GM23338 (cell line): ENCODE data around the gene H1-8.

Experiments
- EZH2 ChIP-seq: fragments of 200-600 bp; sonication (generic); IDR thresholded peaks from one replicate; pipeline ENCODE4 v1.8.0; 2017; ENCODE audit warnings: antibody characterized with exemption, mild to moderate bottlenecking, low read depth; ENCODE audit not compliant: unreplicated experiment
- EZH2phosphoT487 ChIP-seq: fragments of 200-600 bp; sonication (generic); IDR thresholded peaks from one replicate; pipeline ENCODE4 v1.8.1; 2018; ENCODE audit warnings: antibody characterized with exemption; ENCODE audit not compliant: unreplicated experiment
- POLR2AphosphoS5 ChIP-seq: IDR thresholded peaks from 2 replicates; pipeline ENCODE4 v1.6.1; 2016; ENCODE audit warnings: antibody characterized with exemption, low read depth
- TF ChIP-seq, protein P1 (sequence below), 2 experiments: fragments of 200-600 bp in 1 of 2; sonication (generic) in 1 of 2; conservative IDR thresholded peaks; 2 replicates each; pipeline versions ENCODE4 v1.5.1 to v1.6.1; 2016 to 2017; ENCODE audit warnings: antibody characterized with exemption in 2 of 2, low read depth in 2 of 2, mild to moderate bottlenecking in 2 of 2, moderate library complexity in 1 of 2
- TF ChIP-seq, protein P2 (sequence below): IDR thresholded peaks from one replicate; pipeline ENCODE4 v1.6.1; 2018; ENCODE audit warnings: antibody characterized with exemption; ENCODE audit not compliant: unreplicated experiment
- TF ChIP-seq, protein P3 (sequence below): fragments of 250-450 bp; sonication (Bioruptor Pico); IDR thresholded peaks from 2 replicates; pipeline ENCODE4 v1.5.0; 2020; ENCODE audit warnings: mild to moderate bottlenecking, moderate library complexity

DNA sequence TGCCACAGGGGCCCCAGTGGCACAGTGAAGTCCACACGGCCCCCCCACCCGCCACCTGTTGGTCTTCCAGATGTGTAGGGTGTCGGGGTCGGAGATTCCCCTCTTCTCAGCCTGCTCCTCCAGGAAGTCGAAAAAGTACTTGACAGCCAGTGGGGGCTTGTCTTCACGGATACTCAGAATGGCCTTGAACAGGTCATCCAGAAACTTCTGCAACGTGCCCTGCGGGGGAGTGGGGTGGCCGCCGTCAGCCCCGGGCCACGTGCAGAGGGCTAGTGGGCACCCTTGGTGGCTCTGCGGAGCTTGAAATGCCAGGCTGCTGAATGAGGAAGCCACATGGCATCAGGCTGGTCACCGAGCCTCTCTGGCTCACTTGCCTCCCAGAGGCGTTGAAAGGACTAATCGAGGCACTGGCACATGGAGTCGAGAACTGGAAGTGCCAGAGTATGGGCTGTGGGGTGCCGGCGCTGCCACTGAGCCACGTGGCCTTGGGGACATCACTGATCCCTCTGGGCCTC lies 16.6 kb downstream of the H1-8 start:
- TF ChIP-seq, protein P1, sequence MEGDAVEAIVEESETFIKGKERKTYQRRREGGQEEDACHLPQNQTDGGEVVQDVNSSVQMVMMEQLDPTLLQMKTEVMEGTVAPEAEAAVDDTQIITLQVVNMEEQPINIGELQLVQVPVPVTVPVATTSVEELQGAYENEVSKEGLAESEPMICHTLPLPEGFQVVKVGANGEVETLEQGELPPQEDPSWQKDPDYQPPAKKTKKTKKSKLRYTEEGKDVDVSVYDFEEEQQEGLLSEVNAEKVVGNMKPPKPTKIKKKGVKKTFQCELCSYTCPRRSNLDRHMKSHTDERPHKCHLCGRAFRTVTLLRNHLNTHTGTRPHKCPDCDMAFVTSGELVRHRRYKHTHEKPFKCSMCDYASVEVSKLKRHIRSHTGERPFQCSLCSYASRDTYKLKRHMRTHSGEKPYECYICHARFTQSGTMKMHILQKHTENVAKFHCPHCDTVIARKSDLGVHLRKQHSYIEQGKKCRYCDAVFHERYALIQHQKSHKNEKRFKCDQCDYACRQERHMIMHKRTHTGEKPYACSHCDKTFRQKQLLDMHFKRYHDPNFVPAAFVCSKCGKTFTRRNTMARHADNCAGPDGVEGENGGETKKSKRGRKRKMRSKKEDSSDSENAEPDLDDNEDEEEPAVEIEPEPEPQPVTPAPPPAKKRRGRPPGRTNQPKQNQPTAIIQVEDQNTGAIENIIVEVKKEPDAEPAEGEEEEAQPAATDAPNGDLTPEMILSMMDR (conservative IDR thresholded peaks at IDR 0.05; ENCODE audit: low read depth in 2 of 2): no peak
- TF ChIP-seq EZH2: no peak
- TF ChIP-seq, protein P2, sequence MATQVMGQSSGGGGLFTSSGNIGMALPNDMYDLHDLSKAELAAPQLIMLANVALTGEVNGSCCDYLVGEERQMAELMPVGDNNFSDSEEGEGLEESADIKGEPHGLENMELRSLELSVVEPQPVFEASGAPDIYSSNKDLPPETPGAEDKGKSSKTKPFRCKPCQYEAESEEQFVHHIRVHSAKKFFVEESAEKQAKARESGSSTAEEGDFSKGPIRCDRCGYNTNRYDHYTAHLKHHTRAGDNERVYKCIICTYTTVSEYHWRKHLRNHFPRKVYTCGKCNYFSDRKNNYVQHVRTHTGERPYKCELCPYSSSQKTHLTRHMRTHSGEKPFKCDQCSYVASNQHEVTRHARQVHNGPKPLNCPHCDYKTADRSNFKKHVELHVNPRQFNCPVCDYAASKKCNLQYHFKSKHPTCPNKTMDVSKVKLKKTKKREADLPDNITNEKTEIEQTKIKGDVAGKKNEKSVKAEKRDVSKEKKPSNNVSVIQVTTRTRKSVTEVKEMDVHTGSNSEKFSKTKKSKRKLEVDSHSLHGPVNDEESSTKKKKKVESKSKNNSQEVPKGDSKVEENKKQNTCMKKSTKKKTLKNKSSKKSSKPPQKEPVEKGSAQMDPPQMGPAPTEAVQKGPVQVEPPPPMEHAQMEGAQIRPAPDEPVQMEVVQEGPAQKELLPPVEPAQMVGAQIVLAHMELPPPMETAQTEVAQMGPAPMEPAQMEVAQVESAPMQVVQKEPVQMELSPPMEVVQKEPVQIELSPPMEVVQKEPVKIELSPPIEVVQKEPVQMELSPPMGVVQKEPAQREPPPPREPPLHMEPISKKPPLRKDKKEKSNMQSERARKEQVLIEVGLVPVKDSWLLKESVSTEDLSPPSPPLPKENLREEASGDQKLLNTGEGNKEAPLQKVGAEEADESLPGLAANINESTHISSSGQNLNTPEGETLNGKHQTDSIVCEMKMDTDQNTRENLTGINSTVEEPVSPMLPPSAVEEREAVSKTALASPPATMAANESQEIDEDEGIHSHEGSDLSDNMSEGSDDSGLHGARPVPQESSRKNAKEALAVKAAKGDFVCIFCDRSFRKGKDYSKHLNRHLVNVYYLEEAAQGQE: no peak
- no peak for TF ChIP-seq POLR2AphosphoS5
- no peak for TF ChIP-seq EZH2phosphoT487
- TF ChIP-seq, protein P3, sequence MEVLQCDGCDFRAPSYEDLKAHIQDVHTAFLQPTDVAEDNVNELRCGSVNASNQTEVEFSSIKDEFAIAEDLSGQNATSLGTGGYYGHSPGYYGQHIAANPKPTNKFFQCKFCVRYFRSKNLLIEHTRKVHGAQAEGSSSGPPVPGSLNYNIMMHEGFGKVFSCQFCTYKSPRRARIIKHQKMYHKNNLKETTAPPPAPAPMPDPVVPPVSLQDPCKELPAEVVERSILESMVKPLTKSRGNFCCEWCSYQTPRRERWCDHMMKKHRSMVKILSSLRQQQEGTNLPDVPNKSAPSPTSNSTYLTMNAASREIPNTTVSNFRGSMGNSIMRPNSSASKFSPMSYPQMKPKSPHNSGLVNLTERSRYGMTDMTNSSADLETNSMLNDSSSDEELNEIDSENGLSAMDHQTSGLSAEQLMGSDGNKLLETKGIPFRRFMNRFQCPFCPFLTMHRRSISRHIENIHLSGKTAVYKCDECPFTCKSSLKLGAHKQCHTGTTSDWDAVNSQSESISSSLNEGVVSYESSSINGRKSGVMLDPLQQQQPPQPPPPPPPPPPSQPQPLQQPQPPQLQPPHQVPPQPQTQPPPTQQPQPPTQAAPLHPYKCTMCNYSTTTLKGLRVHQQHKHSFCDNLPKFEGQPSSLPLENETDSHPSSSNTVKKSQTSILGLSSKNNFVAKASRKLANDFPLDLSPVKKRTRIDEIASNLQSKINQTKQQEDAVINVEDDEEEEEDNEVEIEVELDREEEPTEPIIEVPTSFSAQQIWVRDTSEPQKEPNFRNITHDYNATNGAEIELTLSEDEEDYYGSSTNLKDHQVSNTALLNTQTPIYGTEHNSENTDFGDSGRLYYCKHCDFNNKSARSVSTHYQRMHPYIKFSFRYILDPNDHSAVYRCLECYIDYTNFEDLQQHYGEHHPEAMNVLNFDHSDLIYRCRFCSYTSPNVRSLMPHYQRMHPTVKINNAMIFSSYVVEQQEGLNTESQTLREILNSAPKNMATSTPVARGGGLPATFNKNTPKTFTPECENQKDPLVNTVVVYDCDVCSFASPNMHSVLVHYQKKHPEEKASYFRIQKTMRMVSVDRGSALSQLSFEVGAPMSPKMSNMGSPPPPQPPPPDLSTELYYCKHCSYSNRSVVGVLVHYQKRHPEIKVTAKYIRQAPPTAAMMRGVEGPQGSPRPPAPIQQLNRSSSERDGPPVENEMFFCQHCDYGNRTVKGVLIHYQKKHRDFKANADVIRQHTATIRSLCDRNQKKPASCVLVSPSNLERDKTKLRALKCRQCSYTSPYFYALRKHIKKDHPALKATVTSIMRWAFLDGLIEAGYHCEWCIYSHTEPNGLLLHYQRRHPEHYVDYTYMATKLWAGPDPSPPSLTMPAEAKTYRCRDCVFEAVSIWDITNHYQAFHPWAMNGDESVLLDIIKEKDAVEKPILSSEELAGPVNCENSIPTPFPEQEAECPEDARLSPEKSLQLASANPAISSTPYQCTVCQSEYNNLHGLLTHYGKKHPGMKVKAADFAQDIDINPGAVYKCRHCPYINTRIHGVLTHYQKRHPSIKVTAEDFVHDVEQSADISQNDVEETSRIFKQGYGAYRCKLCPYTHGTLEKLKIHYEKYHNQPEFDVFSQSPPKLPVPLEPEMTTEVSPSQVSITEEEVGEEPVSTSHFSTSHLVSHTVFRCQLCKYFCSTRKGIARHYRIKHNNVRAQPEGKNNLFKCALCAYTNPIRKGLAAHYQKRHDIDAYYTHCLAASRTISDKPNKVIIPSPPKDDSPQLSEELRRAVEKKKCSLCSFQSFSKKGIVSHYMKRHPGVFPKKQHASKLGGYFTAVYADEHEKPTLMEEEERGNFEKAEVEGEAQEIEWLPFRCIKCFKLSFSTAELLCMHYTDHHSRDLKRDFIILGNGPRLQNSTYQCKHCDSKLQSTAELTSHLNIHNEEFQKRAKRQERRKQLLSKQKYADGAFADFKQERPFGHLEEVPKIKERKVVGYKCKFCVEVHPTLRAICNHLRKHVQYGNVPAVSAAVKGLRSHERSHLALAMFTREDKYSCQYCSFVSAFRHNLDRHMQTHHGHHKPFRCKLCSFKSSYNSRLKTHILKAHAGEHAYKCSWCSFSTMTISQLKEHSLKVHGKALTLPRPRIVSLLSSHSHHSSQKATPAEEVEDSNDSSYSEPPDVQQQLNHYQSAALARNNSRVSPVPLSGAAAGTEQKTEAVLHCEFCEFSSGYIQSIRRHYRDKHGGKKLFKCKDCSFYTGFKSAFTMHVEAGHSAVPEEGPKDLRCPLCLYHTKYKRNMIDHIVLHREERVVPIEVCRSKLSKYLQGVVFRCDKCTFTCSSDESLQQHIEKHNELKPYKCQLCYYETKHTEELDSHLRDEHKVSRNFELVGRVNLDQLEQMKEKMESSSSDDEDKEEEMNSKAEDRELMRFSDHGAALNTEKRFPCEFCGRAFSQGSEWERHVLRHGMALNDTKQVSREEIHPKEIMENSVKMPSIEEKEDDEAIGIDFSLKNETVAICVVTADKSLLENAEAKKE: no peak
